Activated naive CD4-positive, alpha-beta T cell treated with anti-CD3 and anti-CD28 coated beads for 36 hours (primary cell): Measurements from ENCODE around the gene LRRC4C. TPM values are rescaled to one million over a fixed set of nuclear protein-coding genes. Genes with fewer than 3 reads are reported as not detected.
A peak's percentile ranks its signal among the peaks of the same experiment; 100 is the strongest.

Experiments used
- CTCF ChIA-PET: fragments of 350-600 bp; sonication (Branson Sonifier 250); formaldehyde crosslinking; loops from one replicate; lab custom pipeline; 2021; ENCODE audit warnings: antibody characterized with exemption; lab: Charles Lee
- DNase-seq: peaks from one replicate; pipeline ENCODE4 v3.0.0-alpha.2; 2020
- H3K27ac Mint-ChIP-seq: one replicate; pipeline ENCODE4 v1.8.0; 2021; ENCODE audit warnings: mild to moderate bottlenecking, mixed read lengths
- H3K27me3 Mint-ChIP-seq: one replicate; pipeline ENCODE4 v1.8.0; 2021; ENCODE audit warnings: low read depth, mixed read lengths
- H3K36me3 Mint-ChIP-seq: one replicate; pipeline ENCODE4 v1.8.0; 2021; ENCODE audit warnings: low read depth, mixed read lengths
- H3K4me1 Mint-ChIP-seq: one replicate; pipeline ENCODE4 v1.8.0; 2021; ENCODE audit warnings: low read depth, mixed read lengths
- H3K4me3 Mint-ChIP-seq: one replicate; pipeline ENCODE4 v1.8.0; 2021; ENCODE audit warnings: mild to moderate bottlenecking, moderate library complexity, mixed read lengths
- H3K9me3 Mint-ChIP-seq: one replicate; pipeline ENCODE4 v1.8.0; 2021; ENCODE audit warnings: mixed read lengths
- intact Hi-C: fragments of 100-400 bp; cut with micrococcal nuclease; formaldehyde crosslinking; loops from one replicate; pipeline ENCODE4 v1.15.1; 2023
- total RNA-seq, 2 experiments: library from RNA; stranded (reverse); gene quantifications; one replicate each; pipeline ENCODE4 v1.2.3, GENCODE V29; 2021

Gene LRRC4C
- total RNA-seq, 2 experiments from 2014 or later: not detected

DNA sequence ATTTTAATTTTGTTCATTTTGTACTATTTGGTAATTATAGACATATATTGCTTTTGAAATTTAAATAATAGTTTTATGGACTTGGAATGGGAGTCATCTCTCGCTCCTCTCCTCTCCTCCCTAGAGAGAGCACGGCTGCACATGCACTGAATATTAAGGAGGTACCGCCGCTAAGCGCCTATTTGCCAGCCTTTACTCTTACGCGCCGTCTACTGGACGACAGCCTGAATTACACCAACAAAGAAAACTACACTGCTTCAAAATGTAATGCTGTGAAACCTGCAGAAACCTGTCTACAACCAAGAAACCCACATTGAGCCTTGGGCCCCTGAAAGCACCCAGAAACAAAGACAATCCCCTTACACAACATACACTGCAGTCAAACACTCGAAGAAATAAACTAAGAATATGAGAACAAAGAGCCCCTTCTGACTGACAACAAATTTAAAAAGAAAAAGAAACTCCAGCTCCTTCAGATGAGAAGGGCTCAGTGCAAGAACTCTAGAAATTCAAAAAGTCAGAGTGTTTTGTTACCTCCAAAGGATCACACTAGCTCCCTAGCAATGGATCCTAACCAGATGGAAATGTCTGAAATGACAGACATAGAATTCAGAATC is 737.2 kb downstream of the LRRC4C start:
- Mint-ChIP-seq H3K27me3 (no peaks in the 10 kb centered on the region), H3K9me3 (peaks cover 17% of the 10 kb centered on the region), H3K4me3 (no peak overlapping the region), H3K36me3 (no peaks in the 10 kb centered on the region), H3K27ac (no peak overlapping the region), H3K4me1 (no peaks in the 10 kb centered on the region)
- intact Hi-C loops: loop anchor here (2.0 kb wide), 1 partner anchor 415 kb away; no protein-coding TSS in a partner anchor
- CTCF ChIA-PET: no interaction called here
- DNase-seq: peak; percentile 5

DNA sequence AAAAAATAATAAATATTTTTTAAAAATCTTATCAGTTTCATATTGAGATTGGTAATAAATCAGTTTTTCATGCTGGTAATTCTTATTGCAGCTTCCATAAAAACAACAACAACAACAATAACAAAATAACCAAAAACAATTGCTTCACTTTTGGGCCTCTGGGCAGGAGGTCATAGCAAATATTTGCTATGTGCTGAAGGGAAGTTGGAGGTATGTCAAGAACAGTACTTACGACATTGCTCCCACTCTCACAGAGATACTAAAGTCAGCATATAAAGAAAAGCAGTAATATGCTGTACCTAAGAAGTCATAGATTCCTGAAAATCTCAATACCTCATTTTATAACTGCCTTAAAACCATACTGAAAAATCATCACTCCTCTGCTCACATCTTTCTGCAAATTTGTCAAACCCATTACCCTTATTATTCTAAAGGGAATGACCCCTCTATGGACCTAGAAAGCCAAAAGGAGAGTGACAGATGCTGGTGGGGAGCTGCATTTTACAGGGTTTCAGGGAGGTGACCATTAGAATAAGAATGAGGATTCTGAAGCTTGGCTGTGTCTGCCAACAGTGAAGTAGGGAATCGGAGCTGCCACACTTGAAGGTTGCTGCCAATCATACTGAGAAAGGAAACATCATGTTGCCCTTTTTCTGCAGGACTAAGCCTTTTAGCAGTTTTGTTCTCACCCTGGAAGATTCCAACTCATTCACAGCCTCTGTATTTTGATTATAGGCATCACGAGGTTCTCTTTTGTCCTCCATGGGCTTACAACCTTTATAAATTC is 742.9 kb downstream of the LRRC4C start:
- intact Hi-C loops: no loop called here
- H3K36me3 Mint-ChIP-seq: no peaks in the 10 kb centered on the region
- no peaks in the 10 kb centered on the region for H3K4me1 Mint-ChIP-seq
- CTCF ChIA-PET: no interaction called here
- peaks cover 4% of the 10 kb centered on the region for H3K9me3 Mint-ChIP-seq
- no peak overlapping the region for H3K4me3 Mint-ChIP-seq
- H3K27me3 Mint-ChIP-seq: no peaks in the 10 kb centered on the region
- H3K27ac Mint-ChIP-seq: no peak overlapping the region
- DNase-seq: no peak

DNA sequence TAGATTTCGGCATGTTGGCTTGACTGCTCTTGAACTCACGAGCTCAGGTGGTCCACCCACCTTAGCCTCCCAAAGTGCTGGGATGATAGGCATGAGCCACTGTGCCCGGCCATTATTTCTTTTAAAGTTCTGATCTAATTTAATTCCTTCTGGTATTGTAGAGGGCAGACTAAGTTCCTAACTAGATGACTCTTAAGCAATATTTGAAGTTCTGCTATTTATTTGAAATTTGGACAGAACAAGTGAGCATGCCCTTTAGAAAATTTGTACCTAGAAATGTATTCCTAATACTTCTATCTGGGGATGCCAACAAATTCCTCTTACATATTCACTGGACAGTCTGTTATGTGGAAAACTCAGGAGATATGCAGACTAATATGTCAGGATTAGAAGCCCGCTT is 746.4 kb downstream of the LRRC4C start:
- Mint-ChIP-seq H3K27ac (no peak overlapping the region), H3K4me1 (no peaks in the 10 kb centered on the region), H3K4me3 (no peak overlapping the region), H3K9me3 (peaks cover 11% of the 10 kb centered on the region), H3K27me3 (no peaks in the 10 kb centered on the region), H3K36me3 (no peaks in the 10 kb centered on the region)
- DNase-seq: no peak
- CTCF ChIA-PET: no interaction called here
- intact Hi-C loops: no loop called here

DNA sequence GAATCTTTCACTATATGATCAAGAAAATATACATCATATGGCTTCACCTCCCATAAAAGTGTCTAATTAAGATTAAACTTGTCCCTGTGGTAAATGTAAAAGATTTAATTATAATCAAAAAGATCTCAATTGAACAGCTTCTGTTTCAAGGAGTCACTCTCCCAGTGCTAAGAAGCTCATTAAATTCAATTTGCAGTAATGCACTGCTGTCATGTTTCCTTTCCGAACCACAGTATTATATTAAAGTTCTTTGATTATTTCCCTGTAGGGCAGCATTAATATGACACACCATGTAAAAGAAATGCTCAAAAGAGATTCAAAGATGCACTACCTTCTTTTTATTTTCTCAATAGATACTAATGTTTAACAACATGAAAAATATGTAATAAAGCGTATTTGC is 758.4 kb downstream of the LRRC4C start:
- DNase-seq: no peak
- Mint-ChIP-seq H3K4me1 (no peaks in the 10 kb centered on the region), H3K4me3 (no peak overlapping the region), H3K27ac (no peak overlapping the region), H3K27me3 (no peaks in the 10 kb centered on the region), H3K36me3 (no peaks in the 10 kb centered on the region), H3K9me3 (peaks cover 17% of the 10 kb centered on the region)
- intact Hi-C loops: no loop called here
- CTCF ChIA-PET: no interaction called here

GRCh38 chr11:40689823-40690222 is 769.6 kb downstream of the LRRC4C start:
- no peak for DNase-seq
- no peaks in the 10 kb centered on the region for H3K4me1 Mint-ChIP-seq
- CTCF ChIA-PET: interaction anchor here (0.5 kb wide), 1 partner anchor 484 kb away, joined by 4 read pairs; no protein-coding TSS in a partner anchor
- H3K9me3 Mint-ChIP-seq: peaks cover 21% of the 10 kb centered on the region
- no peak overlapping the region for H3K4me3 Mint-ChIP-seq
- H3K27me3 Mint-ChIP-seq: no peaks in the 10 kb centered on the region
- no peaks in the 10 kb centered on the region for H3K36me3 Mint-ChIP-seq
- H3K27ac Mint-ChIP-seq: no peak overlapping the region
- intact Hi-C loops: no loop called here

DNA sequence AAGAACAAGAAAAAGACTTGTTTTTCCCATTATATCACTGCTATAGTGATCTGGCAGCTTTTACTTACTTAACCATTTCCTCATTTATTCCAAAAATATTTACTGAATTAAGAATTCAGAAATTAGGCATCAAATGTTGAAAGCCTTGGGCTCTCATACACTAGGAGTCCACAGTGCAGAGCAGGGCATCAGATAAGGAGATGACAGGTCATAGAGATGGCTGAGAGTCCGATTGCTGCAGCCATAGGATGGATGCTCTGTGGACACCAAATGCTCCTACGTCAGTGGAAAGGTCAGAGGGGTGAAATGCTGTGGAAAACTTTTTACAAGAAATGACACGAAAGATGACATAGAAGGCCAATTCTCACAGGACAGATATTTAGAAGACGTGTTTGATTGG is 771.1 kb downstream of the LRRC4C start:
- CTCF ChIA-PET: no interaction called here
- intact Hi-C loops: no loop called here
- Mint-ChIP-seq H3K36me3 (no peaks in the 10 kb centered on the region), H3K9me3 (peaks cover 14% of the 10 kb centered on the region), H3K27ac (no peak overlapping the region), H3K27me3 (no peaks in the 10 kb centered on the region), H3K4me3 (no peak overlapping the region), H3K4me1 (no peaks in the 10 kb centered on the region)
- DNase-seq: no peak

- intact Hi-C loops: no loop called here
- H3K27me3 Mint-ChIP-seq: no peaks in the 10 kb centered on the region
- CTCF ChIA-PET: no interaction called here
- H3K9me3 Mint-ChIP-seq: peaks cover 13% of the 10 kb centered on the region
- no peak for DNase-seq
- H3K36me3 Mint-ChIP-seq: no peaks in the 10 kb centered on the region
- no peak overlapping the region for H3K4me3 Mint-ChIP-seq
- H3K27ac Mint-ChIP-seq: no peak overlapping the region
- H3K4me1 Mint-ChIP-seq: no peaks in the 10 kb centered on the region
These were observed 772.7 kb downstream of the LRRC4C start for GRCh38 chr11:40686765-40687164.

DNA sequence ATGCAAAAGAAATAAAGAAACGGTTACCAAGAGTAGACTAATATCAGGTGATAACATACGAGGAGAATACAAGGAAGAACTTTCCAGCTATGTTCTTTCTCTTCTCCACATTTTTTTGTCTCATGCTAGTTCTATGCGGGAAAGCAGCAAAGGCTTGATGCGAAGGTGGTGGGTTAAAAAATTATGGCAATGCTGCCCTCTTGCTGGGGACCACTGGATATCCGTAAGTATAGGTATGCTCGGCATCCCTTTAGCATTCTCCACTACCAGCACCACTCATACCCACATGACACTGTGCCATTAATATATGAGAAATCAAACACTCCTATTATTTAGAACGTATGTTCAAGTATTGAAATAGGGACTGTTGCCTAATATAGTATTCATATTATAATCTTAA is 776.4 kb downstream of the LRRC4C start:
- DNase-seq: no peak
- H3K9me3 Mint-ChIP-seq: peaks cover 12% of the 10 kb centered on the region
- CTCF ChIA-PET: no interaction called here
- H3K27ac Mint-ChIP-seq: no peak overlapping the region
- H3K4me1 Mint-ChIP-seq: no peaks in the 10 kb centered on the region
- H3K36me3 Mint-ChIP-seq: no peaks in the 10 kb centered on the region
- intact Hi-C loops: no loop called here
- H3K4me3 Mint-ChIP-seq: no peak overlapping the region
- no peaks in the 10 kb centered on the region for H3K27me3 Mint-ChIP-seq

- no peaks in the 10 kb centered on the region for H3K4me1 Mint-ChIP-seq
- H3K27ac Mint-ChIP-seq: no peak overlapping the region
- no peak for DNase-seq
- CTCF ChIA-PET: no interaction called here
- no peaks in the 10 kb centered on the region for H3K27me3 Mint-ChIP-seq
- H3K36me3 Mint-ChIP-seq: no peaks in the 10 kb centered on the region
- intact Hi-C loops: no loop called here
- H3K9me3 Mint-ChIP-seq: peaks cover 11% of the 10 kb centered on the region
- H3K4me3 Mint-ChIP-seq: no peak overlapping the region
These were observed 780.2 kb downstream of the LRRC4C start for GRCh38 chr11:40679276-40679675.

- Mint-ChIP-seq H3K4me1 (no peaks in the 10 kb centered on the region), H3K27me3 (no peaks in the 10 kb centered on the region), H3K36me3 (no peaks in the 10 kb centered on the region), H3K27ac (no peak overlapping the region), H3K9me3 (peaks cover 28% of the 10 kb centered on the region), H3K4me3 (no peak overlapping the region)
- CTCF ChIA-PET: no interaction called here
- intact Hi-C loops: no loop called here
- DNase-seq: no peak
These were observed 812.2 kb downstream of the LRRC4C start for GRCh38 chr11:40647295-40647694.

DNA sequence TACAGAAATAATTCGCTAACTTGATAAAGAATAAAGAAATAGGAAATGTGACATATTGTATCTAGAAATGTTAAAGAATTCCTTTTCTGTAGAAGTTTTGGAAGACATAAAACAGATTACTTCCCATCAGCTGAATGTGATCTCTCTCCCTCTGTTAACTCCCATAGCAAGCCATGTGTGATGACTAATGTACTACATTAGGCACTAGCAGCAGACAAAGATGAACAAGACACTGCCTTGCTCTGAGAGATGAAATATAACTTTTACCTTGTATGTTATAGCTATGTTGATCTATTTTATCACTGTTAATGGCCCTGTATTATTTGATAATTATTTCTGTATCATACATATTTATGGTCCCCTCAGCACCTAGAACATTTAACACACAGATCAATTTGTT is 817.2 kb downstream of the LRRC4C start:
- CTCF ChIA-PET: interaction anchor here (0.6 kb wide), 1 partner anchor 260 kb away, joined by 3 read pairs; no protein-coding TSS in a partner anchor
- Mint-ChIP-seq H3K9me3 (peaks cover 16% of the 10 kb centered on the region), H3K4me1 (no peaks in the 10 kb centered on the region), H3K27ac (no peak overlapping the region), H3K36me3 (no peaks in the 10 kb centered on the region), H3K4me3 (no peak overlapping the region), H3K27me3 (no peaks in the 10 kb centered on the region)
- intact Hi-C loops: no loop called here
- DNase-seq: no peak

DNA sequence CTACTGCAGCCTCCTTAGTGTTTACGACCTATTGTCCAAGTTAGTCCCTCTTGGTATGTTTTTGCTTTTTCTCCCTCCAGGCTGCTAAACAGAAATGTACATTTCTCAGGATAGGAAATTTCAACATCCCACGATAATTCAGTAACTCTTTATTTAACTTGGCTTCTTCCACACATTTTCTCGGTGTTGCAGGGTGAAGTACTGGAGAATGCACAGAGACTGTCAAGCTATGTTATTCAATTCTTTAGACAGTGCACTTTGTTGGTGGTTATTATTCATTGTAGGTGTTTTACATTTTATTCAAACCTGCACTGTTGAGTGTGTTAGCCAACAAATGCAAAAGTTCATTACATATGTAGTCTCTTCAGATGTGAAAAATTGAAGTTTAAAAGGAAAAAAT is 839.8 kb downstream of the LRRC4C start:
- CTCF ChIA-PET: no interaction called here
- intact Hi-C loops: no loop called here
- Mint-ChIP-seq H3K9me3 (peaks cover 10% of the 10 kb centered on the region), H3K4me1 (no peaks in the 10 kb centered on the region), H3K4me3 (no peak overlapping the region), H3K27me3 (no peaks in the 10 kb centered on the region), H3K36me3 (no peaks in the 10 kb centered on the region), H3K27ac (no peak overlapping the region)
- DNase-seq: no peak

DNA sequence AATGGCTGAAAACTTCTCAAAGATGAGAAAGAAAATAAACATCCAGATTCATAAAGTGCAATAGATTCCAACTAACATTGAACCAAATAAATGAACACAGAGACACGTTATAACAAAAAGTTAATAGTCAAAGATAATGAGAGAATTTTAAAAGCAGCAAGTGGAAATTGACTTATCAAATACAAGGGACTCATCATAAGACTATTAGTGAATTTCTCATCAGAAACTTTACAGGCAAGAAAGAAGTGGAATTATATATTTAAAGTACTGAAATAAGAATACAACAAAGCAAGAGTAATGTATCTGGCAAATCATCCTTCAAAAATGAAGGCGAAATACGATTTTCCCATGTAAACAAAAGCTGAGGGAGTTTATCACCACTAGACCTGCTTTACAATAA is 852.7 kb downstream of the LRRC4C start:
- intact Hi-C loops: no loop called here

More for the DNA sequence above, 852.7 kb downstream of the LRRC4C start:
- H3K9me3 Mint-ChIP-seq: peaks cover 37% of the 10 kb centered on the region
- H3K27ac Mint-ChIP-seq: no peak overlapping the region
- no peaks in the 10 kb centered on the region for H3K4me1 Mint-ChIP-seq
- H3K27me3 Mint-ChIP-seq: no peaks in the 10 kb centered on the region
- no peak for DNase-seq
- H3K4me3 Mint-ChIP-seq: no peak overlapping the region
- no peaks in the 10 kb centered on the region for H3K36me3 Mint-ChIP-seq
- CTCF ChIA-PET: no interaction called here
